ENCODE data around the gene GRM4.

The GRM4 gene

GRCh38 chr6:34001706-34002621 lies 143.9 kb downstream of the GRM4 start:
- DNase-seq (ENCODE audit: low read depth): no peak
- TF ChIP-seq CTCF (IDR thresholded peaks at IDR 0.05; ENCODE audit: low read length, missing control alignments): no peak

GRCh38 chr6:34000281-34000680 lies 145.6 kb downstream of the GRM4 start:
- no peak overlapping the region for H3K4me3 ChIP-seq (replicated peaks; ENCODE audit: low read depth, low read length)
- TF ChIP-seq CTCF (IDR thresholded peaks at IDR 0.05; ENCODE audit: low read length, missing control alignments): no peak
- DNase-seq (ENCODE audit: low read depth): no peak

More at GRCh38 chr6:34001706-34002621, 143.9 kb downstream of the GRM4 start:
- no peak overlapping the region for H3K4me3 ChIP-seq (replicated peaks; ENCODE audit: low read depth, low read length)

GRCh38 chr6:33999567-33999966 lies 146.3 kb downstream of the GRM4 start:
- H3K4me3 ChIP-seq (replicated peaks; ENCODE audit: low read depth, low read length): no peak overlapping the region
- DNase-seq (ENCODE audit: low read depth): no peak
- TF ChIP-seq CTCF (IDR thresholded peaks at IDR 0.05; ENCODE audit: low read length, missing control alignments): no peak

GRCh38 chr6:33998660-33999059 lies 147.2 kb downstream of the GRM4 start:
- DNase-seq (ENCODE audit: low read depth): no peak
- H3K4me3 ChIP-seq (replicated peaks; ENCODE audit: low read depth, low read length): no peak overlapping the region
- TF ChIP-seq CTCF (IDR thresholded peaks at IDR 0.05; ENCODE audit: low read length, missing control alignments): no peak

- no peak overlapping the region for H3K4me3 ChIP-seq (replicated peaks; ENCODE audit: low read depth, low read length)
- no peak for DNase-seq (ENCODE audit: low read depth)
- TF ChIP-seq CTCF (IDR thresholded peaks at IDR 0.05; ENCODE audit: low read length, missing control alignments): no peak
Measured at GRCh38 chr6:33997265-33997664, 148.6 kb downstream of the GRM4 start.

- no peak overlapping the region for H3K4me3 ChIP-seq (replicated peaks; ENCODE audit: low read depth, low read length)
- no peak for TF ChIP-seq CTCF (IDR thresholded peaks at IDR 0.05; ENCODE audit: low read length, missing control alignments)
- no peak for DNase-seq (ENCODE audit: low read depth)
Measured at GRCh38 chr6:33996120-33996475, 149.8 kb downstream of the GRM4 start.
